ENCODE measurements around the gene PLGRKT. TPM values are rescaled to one million over a fixed set of nuclear protein-coding genes. Genes with fewer than 3 reads are reported as not detected.

Gene PLGRKT
- total RNA-seq, 1 donor from 2014 or later, result 22.9 TPM

- no peak overlapping the region for H3K4me3 ChIP-seq (ENCODE audit: low read depth, low read length)
- no peak for TF ChIP-seq CTCF (IDR thresholded peaks at IDR 0.05; ENCODE audit: insufficient read depth, low read length, severe bottlenecking)
- FAIRE-seq (no peak), DNase-seq (ENCODE audit: low read depth) (peak; percentile 40)
- H3K27me3 ChIP-seq (ENCODE audit: control insufficient read depth, insufficient read depth, low read length), result no peaks in the 10 kb centered on the region
- no peaks in the 10 kb centered on the region for H3K36me3 ChIP-seq (ENCODE audit: control insufficient read depth, insufficient read depth, low read length)
Observed at GRCh38 chr9:5364294-5365024, 73.3 kb downstream of the PLGRKT start.

GRCh38 chr9:5361326-5362010 lies 76.3 kb downstream of the PLGRKT start:
- no peak for DNase-seq (ENCODE audit: low read depth)
- FAIRE-seq, result no peak
- TF ChIP-seq CTCF (IDR thresholded peaks at IDR 0.05; ENCODE audit: insufficient read depth, low read length, severe bottlenecking), result no peak

GRCh38 chr9:5360341-5360740 lies 77.4 kb downstream of the PLGRKT start:
- FAIRE-seq, result no peak

More at GRCh38 chr9:5361326-5362010, 76.3 kb downstream of the PLGRKT start:
- Histone ChIP-seq H3K4me3 (ENCODE audit: low read depth, low read length) (no peak overlapping the region), H3K36me3 (ENCODE audit: control insufficient read depth, insufficient read depth, low read length) (no peaks in the 10 kb centered on the region), H3K27me3 (ENCODE audit: control insufficient read depth, insufficient read depth, low read length) (no peaks in the 10 kb centered on the region)

GRCh38 chr9:5357431-5358105 lies 80.2 kb downstream of the PLGRKT start:
- Histone ChIP-seq H3K27me3 (ENCODE audit: control insufficient read depth, insufficient read depth, low read length) (no peaks in the 10 kb centered on the region), H3K4me3 (ENCODE audit: low read depth, low read length) (no peak overlapping the region), H3K36me3 (ENCODE audit: control insufficient read depth, insufficient read depth, low read length) (no peaks in the 10 kb centered on the region)
- DNase-seq (ENCODE audit: low read depth) (no peak), FAIRE-seq (no peak)
- no peak for TF ChIP-seq CTCF (IDR thresholded peaks at IDR 0.05; ENCODE audit: insufficient read depth, low read length, severe bottlenecking)

More at GRCh38 chr9:5360341-5360740, 77.4 kb downstream of the PLGRKT start:
- no peaks in the 10 kb centered on the region for H3K27me3 ChIP-seq (ENCODE audit: control insufficient read depth, insufficient read depth, low read length)
- H3K36me3 ChIP-seq (ENCODE audit: control insufficient read depth, insufficient read depth, low read length), result no peaks in the 10 kb centered on the region
- no peak for TF ChIP-seq CTCF (IDR thresholded peaks at IDR 0.05; ENCODE audit: insufficient read depth, low read length, severe bottlenecking)
- H3K4me3 ChIP-seq (ENCODE audit: low read depth, low read length), result no peak overlapping the region
- no peak for DNase-seq (ENCODE audit: low read depth)

- DNase-seq (ENCODE audit: low read depth) (no peak), FAIRE-seq (no peak)
- TF ChIP-seq CTCF (IDR thresholded peaks at IDR 0.05; ENCODE audit: insufficient read depth, low read length, severe bottlenecking), result no peak
- H3K36me3 ChIP-seq (ENCODE audit: control insufficient read depth, insufficient read depth, low read length), result no peaks in the 10 kb centered on the region
- no peaks in the 10 kb centered on the region for H3K27me3 ChIP-seq (ENCODE audit: control insufficient read depth, insufficient read depth, low read length)
- no peak overlapping the region for H3K4me3 ChIP-seq (ENCODE audit: low read depth, low read length)
Observed at GRCh38 chr9:5355817-5356216, 81.9 kb downstream of the PLGRKT start.

Measured in bronchial epithelial cell (primary cell).